Measurements from ENCODE around the gene GRHPR. TPM values are rescaled to one million over a fixed set of nuclear protein-coding genes. Genes with fewer than 3 reads are reported as not detected.

The GRHPR gene
- total and polyA plus RNA-seq, 12 donors, result 61.5 to 151 (median 114) TPM

- no peak for TF ChIP-seq CTCF (IDR thresholded peaks at IDR 0.05)
- DNase-seq (no peak), ATAC-seq (no peak)
- Histone ChIP-seq H3K4me1 (peaks cover 0 to 17% (median 7%) of the 10 kb centered on the region in 9 donors), H3K27ac (no peak overlapping the region), H3K4me3 (no peak overlapping the region), H3K27me3 (no peaks in the 10 kb centered on the region), H3K36me3 (peaks cover 0 to 6% (median 0%) of the 10 kb centered on the region in 9 donors), H3K9me3 (peaks cover 0 to 12% (median 0%) of the 10 kb centered on the region in 11 donors)
- intact Hi-C loops (cut with DNase I), result no loop called here
- 81 to 83% methylated on average over 7 of the region's 7 CpGs for WGBS, 2 donors
These were observed 33.6 kb downstream of the GRHPR start for GRCh38 chr9:37455884-37456647.

- intact Hi-C loops (cut with DNase I), result no loop called here
- H3K9me3 ChIP-seq, result peaks cover 0 to 12% (median 0%) of the 10 kb centered on the region in 11 donors
- no peak for TF ChIP-seq CTCF (IDR thresholded peaks at IDR 0.05)
- H3K27ac ChIP-seq, result no peak overlapping the region
- WGBS, 2 donors, result 94 to 100% methylated on average over 1 of the region's 1 CpG
- peaks cover 0 to 6% (median 0%) of the 10 kb centered on the region in 9 donors for H3K36me3 ChIP-seq
- DNase-seq, result no peak
- H3K4me3 ChIP-seq, result no peak overlapping the region
- peaks cover 0 to 22% (median 9%) of the 10 kb centered on the region in 9 donors for H3K4me1 ChIP-seq
- no peak for ATAC-seq
- H3K27me3 ChIP-seq, result no peaks in the 10 kb centered on the region
These were observed 34.3 kb downstream of the GRHPR start for GRCh38 chr9:37456817-37457216.

- intact Hi-C loops (cut with DNase I), result loop anchor here in 1 of 10 donors (5.0 kb wide), 1 partner anchor 37 kb away; no protein-coding TSS in a partner anchor
- DNase-seq (no peak), ATAC-seq (no peak)
- Histone ChIP-seq H3K36me3 (no peaks in the 10 kb centered on the region), H3K4me1 (peaks cover 2 to 42% (median 34%) of the 10 kb centered on the region in 9 donors), H3K9me3 (no peaks in the 10 kb centered on the region), H3K27me3 (no peaks in the 10 kb centered on the region), H3K27ac (peak overlapping the region in 9 of 10 donors; percentile 90 to 99 (median 98)), H3K4me3 (peak overlapping the region in 9 of 10 donors; percentile 72 to 99 (median 93))
- TF ChIP-seq CTCF (IDR thresholded peaks at IDR 0.05), result no peak
- 22 to 34% methylated on average over 3 of the region's 3 CpGs for WGBS, 2 donors
These were observed 41.5 kb downstream of the GRHPR start for GRCh38 chr9:37464006-37464405.

- H3K36me3 ChIP-seq, result no peaks in the 10 kb centered on the region
- no peak for TF ChIP-seq CTCF (IDR thresholded peaks at IDR 0.05)
- intact Hi-C loops (cut with DNase I), result loop anchor here in 3 of 10 donors (5.0 kb wide), 2 partner anchors 37 to 42 kb away; partner anchors contain the start of gene GRHPR (in 2 of the 3)
- WGBS, 2 donors, result 0% methylated on average over 47 of the region's 47 CpGs
- no peaks in the 10 kb centered on the region for H3K9me3 ChIP-seq
- DNase-seq, result peak; percentile 77
- H3K27me3 ChIP-seq, result no peaks in the 10 kb centered on the region
- H3K27ac ChIP-seq, result peak overlapping the region; percentile 90 to 99 (median 97)
- peak; percentile 39 to 76 (median 60) for ATAC-seq
- H3K4me3 ChIP-seq, result peak overlapping the region; percentile 72 to 99 (median 88)
- peaks cover 2 to 42% (median 34%) of the 10 kb centered on the region in 9 donors for H3K4me1 ChIP-seq
These were observed 42.1 kb downstream of the GRHPR start for GRCh38 chr9:37464426-37465248.
